Calu3 (cell line): ENCODE data around the gene MBD5. TPM values are rescaled to one million over a fixed set of nuclear protein-coding genes. Genes with fewer than 3 reads are reported as not detected.

Experiments used
- BruUV-seq: library from RNA; stranded (reverse); fragments of 400-500 nt; replicated peaks from 2 replicates; lab custom pipeline; 2021; lab: Mats Ljungman, UMichigan
- CTCF ChIA-PET: fragments of 300-600 bp; sonication (Branson Sonifier 250); formaldehyde crosslinking; loops from one replicate; lab custom pipeline; 2022; ENCODE audit warnings: antibody characterized with exemption; lab: Charles Lee
- DNase-seq: peaks from one replicate; pipeline ENCODE4 v3.0.0; 2022
- H3K27ac Mint-ChIP-seq: one replicate; pipeline ENCODE4 v1.8.0; 2022; ENCODE audit warnings: mixed read lengths; ENCODE audit not compliant: unreplicated experiment
- H3K27me3 Mint-ChIP-seq: one replicate; pipeline ENCODE4 v1.8.0; 2022; ENCODE audit warnings: mixed read lengths; ENCODE audit not compliant: unreplicated experiment
- H3K36me3 Mint-ChIP-seq: one replicate; pipeline ENCODE4 v1.8.0; 2022; ENCODE audit warnings: mild to moderate bottlenecking, moderate library complexity, mixed read lengths; ENCODE audit not compliant: insufficient read depth, unreplicated experiment
- H3K4me1 Mint-ChIP-seq: one replicate; pipeline ENCODE4 v1.8.0; 2022; ENCODE audit warnings: mild to moderate bottlenecking, low read depth, mixed read lengths; ENCODE audit not compliant: unreplicated experiment
- H3K4me3 Mint-ChIP-seq: one replicate; pipeline ENCODE4 v1.8.0; 2022; ENCODE audit warnings: mild to moderate bottlenecking, low read depth, moderate library complexity, mixed read lengths; ENCODE audit not compliant: unreplicated experiment
- H3K9me3 Mint-ChIP-seq: one replicate; pipeline ENCODE4 v1.8.0; 2022; ENCODE audit warnings: low read depth, mixed read lengths; ENCODE audit not compliant: unreplicated experiment
- intact Hi-C: fragments of 100-400 bp; cut with micrococcal nuclease; formaldehyde crosslinking; loops from one replicate; pipeline ENCODE4 v1.10.0; 2022; ENCODE audit not compliant: unreplicated experiment
- total RNA-seq: library from RNA; stranded (reverse); gene quantifications from 2 replicates; pipeline ENCODE4 v1.2.3, GENCODE V29; 2022
- TF ChIP-seq, protein P1 (sequence below): fragments of 200-600 bp; IDR thresholded peaks from one replicate; pipeline ENCODE4 v1.8.0; 2022; ENCODE audit warnings: antibody characterized with exemption; ENCODE audit not compliant: unreplicated experiment

MBD5 gene
- total RNA-seq, 1 experiment from 2014 or later = 36.4 TPM

DNA sequence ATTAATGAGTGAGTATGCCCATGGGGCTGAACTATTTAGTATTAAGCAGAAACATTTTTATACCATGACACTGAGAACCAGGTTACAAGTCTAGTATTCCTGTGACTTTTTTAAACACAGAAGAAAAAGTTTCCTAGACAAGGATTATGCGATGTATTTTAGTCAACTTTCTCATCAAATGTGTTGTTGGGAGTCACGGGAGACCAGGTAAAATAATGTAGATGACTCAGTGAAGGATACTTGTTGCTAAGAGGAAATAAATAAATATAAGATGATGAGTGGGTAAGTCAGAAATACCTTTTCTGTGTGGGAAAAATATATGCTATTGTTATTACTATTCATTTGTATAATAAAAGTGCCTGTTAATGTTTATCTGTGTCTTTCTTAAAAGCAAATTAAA, 23.4 kb downstream of the MBD5 start:
- Mint-ChIP-seq H3K4me3 (no peak overlapping the region), H3K4me1 (peaks cover 9% of the 10 kb centered on the region), H3K27ac (no peak overlapping the region), H3K36me3 (no peaks in the 10 kb centered on the region), H3K27me3 (no peaks in the 10 kb centered on the region), H3K9me3 (no peaks in the 10 kb centered on the region)
- intact Hi-C loops = no loop called here
- DNase-seq = no peak
- TF ChIP-seq, protein P1, sequence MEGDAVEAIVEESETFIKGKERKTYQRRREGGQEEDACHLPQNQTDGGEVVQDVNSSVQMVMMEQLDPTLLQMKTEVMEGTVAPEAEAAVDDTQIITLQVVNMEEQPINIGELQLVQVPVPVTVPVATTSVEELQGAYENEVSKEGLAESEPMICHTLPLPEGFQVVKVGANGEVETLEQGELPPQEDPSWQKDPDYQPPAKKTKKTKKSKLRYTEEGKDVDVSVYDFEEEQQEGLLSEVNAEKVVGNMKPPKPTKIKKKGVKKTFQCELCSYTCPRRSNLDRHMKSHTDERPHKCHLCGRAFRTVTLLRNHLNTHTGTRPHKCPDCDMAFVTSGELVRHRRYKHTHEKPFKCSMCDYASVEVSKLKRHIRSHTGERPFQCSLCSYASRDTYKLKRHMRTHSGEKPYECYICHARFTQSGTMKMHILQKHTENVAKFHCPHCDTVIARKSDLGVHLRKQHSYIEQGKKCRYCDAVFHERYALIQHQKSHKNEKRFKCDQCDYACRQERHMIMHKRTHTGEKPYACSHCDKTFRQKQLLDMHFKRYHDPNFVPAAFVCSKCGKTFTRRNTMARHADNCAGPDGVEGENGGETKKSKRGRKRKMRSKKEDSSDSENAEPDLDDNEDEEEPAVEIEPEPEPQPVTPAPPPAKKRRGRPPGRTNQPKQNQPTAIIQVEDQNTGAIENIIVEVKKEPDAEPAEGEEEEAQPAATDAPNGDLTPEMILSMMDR = no peak
- CTCF ChIA-PET = no interaction called here
- BruUV-seq = no TSS peak

- Mint-ChIP-seq H3K4me3 (no peak overlapping the region), H3K27me3 (no peaks in the 10 kb centered on the region), H3K36me3 (no peaks in the 10 kb centered on the region), H3K27ac (no peak overlapping the region), H3K4me1 (peaks cover 9% of the 10 kb centered on the region), H3K9me3 (no peaks in the 10 kb centered on the region)
- no TSS peak for BruUV-seq
- DNase-seq = no peak
- TF ChIP-seq, protein P1 = no peak
- CTCF ChIA-PET = interaction anchor here (0.6 kb wide), 1 partner anchor 26 kb away, joined by 7 read pairs; the partner anchor contains the start of genes MBD5 and ORC4
- intact Hi-C loops = no loop called here
These were observed 25.9 kb downstream of the MBD5 start for GRCh38 chr2:148046802-148047201.

DNA sequence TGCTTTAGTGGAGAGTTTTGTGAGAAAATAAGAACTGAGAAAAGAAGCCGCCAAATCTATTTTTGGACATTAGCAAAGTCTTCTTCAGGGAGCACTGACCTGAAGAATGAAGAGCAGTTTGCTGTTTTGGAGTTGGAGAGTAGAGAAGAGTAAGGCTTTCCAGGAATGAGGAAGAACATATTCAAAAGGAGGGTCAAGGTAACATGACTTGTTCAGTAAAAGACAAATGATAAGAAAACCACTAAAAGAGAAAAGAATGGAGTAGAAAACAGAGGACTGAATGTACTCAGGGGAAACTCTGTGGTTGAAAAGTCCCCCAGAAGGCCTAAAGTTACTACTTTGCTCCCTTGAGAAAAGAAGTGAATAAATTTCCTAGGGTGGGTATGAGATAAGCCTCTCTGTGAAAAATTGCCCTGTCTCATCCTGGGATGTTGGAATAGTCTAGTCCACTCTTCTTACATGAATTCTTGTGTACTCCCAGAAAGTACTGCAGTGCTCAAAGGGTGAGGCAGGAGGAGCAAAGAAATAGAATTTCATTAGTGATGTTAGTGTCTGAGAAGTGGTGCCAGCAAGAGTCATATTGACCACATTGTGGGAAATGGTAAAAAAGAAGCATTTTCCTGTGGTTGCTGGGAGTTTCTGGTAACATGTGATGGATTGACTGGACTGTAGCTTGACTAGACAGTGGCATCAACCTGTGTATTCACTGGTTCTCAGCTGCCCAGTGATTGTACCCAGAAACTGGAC, 27.8 kb downstream of the MBD5 start:
- Mint-ChIP-seq H3K27ac (no peak overlapping the region), H3K36me3 (no peaks in the 10 kb centered on the region)
- no TSS peak for BruUV-seq

DNA sequence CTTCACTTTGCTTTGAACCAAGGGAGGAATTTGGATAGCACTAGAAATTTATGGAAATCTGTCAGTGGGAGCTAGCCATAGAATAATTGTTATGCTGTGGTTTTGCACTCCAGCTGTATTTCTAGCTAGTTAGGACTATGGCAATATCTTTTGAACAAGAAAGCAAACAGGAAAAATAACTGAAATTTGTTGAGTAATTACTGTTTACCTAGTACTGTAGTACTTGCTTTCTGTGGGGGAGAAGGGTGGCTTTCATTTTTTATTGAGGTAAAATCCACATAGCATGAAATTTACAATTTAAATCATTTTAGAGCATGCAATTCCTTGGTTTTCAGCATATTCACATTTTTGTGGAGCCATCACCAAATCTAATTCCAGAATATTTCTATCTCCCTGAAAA, 28.4 kb downstream of the MBD5 start:
- CTCF ChIA-PET = no interaction called here
- H3K27ac Mint-ChIP-seq = no peak overlapping the region

More for the DNA sequence above, 27.8 kb downstream of the MBD5 start:
- TF ChIP-seq, protein P1 = no peak
- intact Hi-C loops = no loop called here
- no peaks in the 10 kb centered on the region for H3K9me3 Mint-ChIP-seq
- no peak overlapping the region for H3K4me3 Mint-ChIP-seq
- DNase-seq = no peak
- peaks cover 9% of the 10 kb centered on the region for H3K4me1 Mint-ChIP-seq
- H3K27me3 Mint-ChIP-seq = no peaks in the 10 kb centered on the region
- CTCF ChIA-PET = no interaction called here

More for the DNA sequence above, 28.4 kb downstream of the MBD5 start:
- BruUV-seq = no TSS peak
- DNase-seq = no peak
- no peaks in the 10 kb centered on the region for H3K36me3 Mint-ChIP-seq
- H3K27me3 Mint-ChIP-seq = no peaks in the 10 kb centered on the region
- H3K4me3 Mint-ChIP-seq = no peak overlapping the region
- no peaks in the 10 kb centered on the region for H3K9me3 Mint-ChIP-seq
- intact Hi-C loops = no loop called here
- TF ChIP-seq, protein P1 = no peak
- peaks cover 9% of the 10 kb centered on the region for H3K4me1 Mint-ChIP-seq
